PC-3 (cell line): ENCODE results near the gene HOXC4. TPM values are rescaled to one million over a fixed set of nuclear protein-coding genes. Genes with fewer than 3 reads are reported as not detected.

ENCODE experiments used
- ATAC-seq: fragments of 200-7000 bp; cut with Tn5 transposase; 2 replicates; pipeline ENCODE4 v1.9.1; 2020; ENCODE audit warnings: mild to moderate bottlenecking, moderate library complexity
- BruUV-seq: library from RNA; stranded (reverse); fragments of 400-500 nt; replicated peaks from 2 replicates; lab custom pipeline; 2021; lab: Mats Ljungman, UMichigan
- CTCF ChIA-PET: fragments of 300-600 bp; sonication (Branson Sonifier 250); formaldehyde crosslinking; loops from one replicate; lab custom pipeline; 2022; ENCODE audit warnings: antibody characterized with exemption; lab: Charles Lee
- POLR2A ChIA-PET: fragments of 300-600 bp; sonication (Branson Sonifier 250); formaldehyde crosslinking; loops from one replicate; lab custom pipeline; 2022; ENCODE audit warnings: antibody characterized with exemption; ENCODE audit not compliant: unreplicated experiment; lab: Charles Lee
- DNase-seq: peaks from one replicate; pipeline ENCODE4 v3.0.0-alpha.2; 2015
- H2AFZ ChIP-seq: fragments of 300-600 bp; sonication (generic); 2 replicates; pipeline ENCODE4 v1.6.0; 2016; ENCODE audit warnings: antibody characterized with exemption, low read length
- H3F3A ChIP-seq: fragments of 300-600 bp; sonication (generic); one replicate; pipeline ENCODE4 v1.6.0; 2017; ENCODE audit warnings: antibody characterized with exemption, low read length, control low read depth, mild to moderate bottlenecking; ENCODE audit not compliant: unreplicated experiment
- H3K27ac ChIP-seq: fragments of 300-600 bp; sonication (generic); 2 replicates; pipeline ENCODE4 v1.5.1; 2016; ENCODE audit warnings: mild to moderate bottlenecking, low read length
- H3K27me3 ChIP-seq: fragments of 300-600 bp; sonication (generic); 2 replicates; pipeline ENCODE4 v1.6.1; 2016; ENCODE audit warnings: low read length, mixed read lengths
- H3K36me3 ChIP-seq: fragments of 300-600 bp; sonication (generic); 2 replicates; pipeline ENCODE4 v1.6.1; 2016; ENCODE audit warnings: low read depth, mixed run types, low read length, mixed read lengths
- H3K4me1 ChIP-seq: fragments of 300-600 bp; sonication (generic); 2 replicates; pipeline ENCODE4 v1.5.1; 2016; ENCODE audit warnings: low read length; ENCODE audit not compliant: insufficient read depth
- H3K4me2 ChIP-seq: fragments of 300-600 bp; sonication (generic); 2 replicates; pipeline ENCODE4 v1.6.0; 2016; ENCODE audit warnings: low read length
- H3K4me3 ChIP-seq: fragments of 300-600 bp; sonication (generic); 2 replicates; pipeline ENCODE4 v1.5.1; 2016; ENCODE audit warnings: mild to moderate bottlenecking, low read length, mixed read lengths
- H3K79me2 ChIP-seq: fragments of 300-600 bp; sonication (generic); 2 replicates; pipeline ENCODE4 v1.6.1; 2017; ENCODE audit warnings: low read length, mixed read lengths
- H3K9ac ChIP-seq: fragments of 300-600 bp; sonication (generic); 2 replicates; pipeline ENCODE4 v1.6.0; 2016; ENCODE audit warnings: mild to moderate bottlenecking, low read length
- H3K9me2 ChIP-seq: fragments of 300-600 bp; sonication (generic); replicated peaks from 2 replicates; pipeline ENCODE4 v1.6.1; 2016; ENCODE audit warnings: mixed run types, low read length, mixed read lengths
- H3K9me3 ChIP-seq: fragments of 300-600 bp; sonication (generic); 2 replicates; pipeline ENCODE4 v1.6.1; 2016; ENCODE audit warnings: low read length, mixed read lengths
- H4K20me1 ChIP-seq: fragments of 300-600 bp; sonication (generic); 2 replicates; pipeline ENCODE4 v1.6.1; 2016; ENCODE audit warnings: low read length, mixed read lengths
- EZH2 ChIP-seq: fragments of 300-600 bp; sonication (generic); IDR thresholded peaks from one replicate; pipeline ENCODE4 v1.6.1; 2017; ENCODE audit warnings: antibody characterized with exemption, mild to moderate bottlenecking, low read length; ENCODE audit not compliant: unreplicated experiment
- EZH2phosphoT487 ChIP-seq: fragments of 300-600 bp; sonication (generic); IDR thresholded peaks from 2 replicates; pipeline ENCODE4 v1.6.1; 2018; ENCODE audit warnings: mild to moderate bottlenecking, antibody characterized with exemption, low read length, borderline replicate concordance
- intact Hi-C: fragments of 100-400 bp; cut with micrococcal nuclease; formaldehyde crosslinking; loops from 2 replicates; pipeline ENCODE4 v1.9.0; 2023
- total RNA-seq: library from RNA; depleted of rRNA; stranded (reverse); fragments of >200 nt; gene quantifications from 2 replicates; pipeline ENCODE4 v1.2.3, GENCODE V29; 2014
- TF ChIP-seq, protein P1 (sequence below): fragments of 300-600 bp; sonication (generic); conservative IDR thresholded peaks from 2 replicates; pipeline ENCODE4 v1.5.1; 2017; ENCODE audit warnings: antibody characterized with exemption, low read depth, mild to moderate bottlenecking, low read length

The HOXC4 gene
- total RNA-seq, 1 experiment from 2014 or later, result 1.8 TPM

DNA sequence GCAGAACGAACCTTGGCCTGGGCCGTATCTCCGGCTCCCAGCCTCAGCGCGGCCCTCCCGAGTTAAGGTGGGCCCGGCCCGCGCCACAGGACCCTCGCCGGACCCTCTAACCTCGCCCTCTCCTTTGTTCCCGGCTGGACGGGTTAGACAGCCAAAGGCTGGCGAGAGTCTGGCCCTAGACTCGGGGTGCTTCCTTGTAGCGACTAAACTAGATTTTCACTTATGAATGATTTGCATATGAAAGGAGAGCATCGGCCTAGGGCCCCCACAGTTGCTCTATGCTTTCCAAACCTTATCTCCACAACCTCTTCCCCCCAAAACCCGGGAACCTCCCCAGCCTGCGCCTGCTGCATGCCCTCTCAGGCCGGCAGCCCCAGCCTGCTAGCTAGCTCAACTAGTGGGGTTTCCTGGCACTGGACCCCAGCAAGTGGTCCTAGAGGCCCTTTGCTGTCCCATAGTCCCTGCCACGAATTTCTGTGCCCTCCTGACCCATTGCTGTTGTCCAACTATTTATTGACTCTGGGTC, 18.8 kb upstream of the HOXC4 start:
- no TSS peak for BruUV-seq
- H3K79me2 ChIP-seq, result no peaks in the 10 kb centered on the region
- H3K4me1 ChIP-seq, result peaks cover 11% of the 10 kb centered on the region
- H3K27ac ChIP-seq, result no peak overlapping the region
- intact Hi-C loops, result no loop called here
- H3K36me3 ChIP-seq, result no peaks in the 10 kb centered on the region
- H2AFZ ChIP-seq, result no peak overlapping the region
- TF ChIP-seq EZH2, result no peak
- TF ChIP-seq, protein P1, sequence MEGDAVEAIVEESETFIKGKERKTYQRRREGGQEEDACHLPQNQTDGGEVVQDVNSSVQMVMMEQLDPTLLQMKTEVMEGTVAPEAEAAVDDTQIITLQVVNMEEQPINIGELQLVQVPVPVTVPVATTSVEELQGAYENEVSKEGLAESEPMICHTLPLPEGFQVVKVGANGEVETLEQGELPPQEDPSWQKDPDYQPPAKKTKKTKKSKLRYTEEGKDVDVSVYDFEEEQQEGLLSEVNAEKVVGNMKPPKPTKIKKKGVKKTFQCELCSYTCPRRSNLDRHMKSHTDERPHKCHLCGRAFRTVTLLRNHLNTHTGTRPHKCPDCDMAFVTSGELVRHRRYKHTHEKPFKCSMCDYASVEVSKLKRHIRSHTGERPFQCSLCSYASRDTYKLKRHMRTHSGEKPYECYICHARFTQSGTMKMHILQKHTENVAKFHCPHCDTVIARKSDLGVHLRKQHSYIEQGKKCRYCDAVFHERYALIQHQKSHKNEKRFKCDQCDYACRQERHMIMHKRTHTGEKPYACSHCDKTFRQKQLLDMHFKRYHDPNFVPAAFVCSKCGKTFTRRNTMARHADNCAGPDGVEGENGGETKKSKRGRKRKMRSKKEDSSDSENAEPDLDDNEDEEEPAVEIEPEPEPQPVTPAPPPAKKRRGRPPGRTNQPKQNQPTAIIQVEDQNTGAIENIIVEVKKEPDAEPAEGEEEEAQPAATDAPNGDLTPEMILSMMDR, result no peak
- TF ChIP-seq EZH2phosphoT487, result no peak
- POLR2A ChIA-PET, result no interaction called here
- H3K9me3 ChIP-seq, result no peaks in the 10 kb centered on the region
- DNase-seq, result no peak
- no peak overlapping the region for H3K9ac ChIP-seq
- CTCF ChIA-PET, result no interaction called here
- ATAC-seq, result no peak
- H3K4me2 ChIP-seq, result no peak overlapping the region
- H4K20me1 ChIP-seq, result no peaks in the 10 kb centered on the region
- H3K4me3 ChIP-seq, result no peak overlapping the region
- no peaks in the 10 kb centered on the region for H3K9me2 ChIP-seq
- no peaks in the 10 kb centered on the region for H3K27me3 ChIP-seq
- H3F3A ChIP-seq, result no peaks in the 10 kb centered on the region

DNA sequence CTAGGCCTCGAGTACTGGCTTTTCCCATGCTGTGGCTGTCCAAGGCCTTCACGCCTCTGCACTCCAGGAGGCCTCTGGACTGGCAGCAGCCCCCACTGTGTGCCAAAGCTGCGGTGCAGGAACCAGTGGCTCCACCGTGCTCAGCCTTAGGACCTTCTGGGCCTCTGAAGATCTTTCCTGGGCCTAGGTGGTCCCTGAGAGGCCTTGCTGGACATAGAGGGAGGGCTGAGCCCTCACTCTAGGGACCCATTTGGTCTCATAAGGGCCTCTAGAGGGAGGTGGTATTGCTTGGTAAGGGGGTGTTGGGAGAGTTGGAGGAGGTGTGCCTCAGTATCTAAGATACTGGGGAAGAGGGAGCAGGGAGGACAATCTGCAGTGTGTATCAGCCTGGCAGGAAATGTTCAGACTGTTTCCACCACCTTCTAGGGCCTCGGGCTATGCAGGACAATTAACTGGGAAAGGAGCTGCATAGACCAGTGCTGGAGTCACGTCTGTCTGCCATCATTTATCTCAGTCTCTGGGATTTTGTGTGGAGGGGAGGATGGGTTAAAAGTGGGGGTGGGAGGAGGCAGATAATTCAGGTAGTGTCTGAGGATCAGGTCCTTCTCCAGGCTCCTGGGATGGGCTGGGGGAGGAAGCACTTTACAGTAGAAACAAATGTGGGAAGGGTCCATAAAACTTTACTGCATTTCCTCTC, 17.9 kb upstream of the HOXC4 start:
- H4K20me1 ChIP-seq, result no peaks in the 10 kb centered on the region
- H3K79me2 ChIP-seq, result no peaks in the 10 kb centered on the region
- intact Hi-C loops, result no loop called here
- no peak overlapping the region for H2AFZ ChIP-seq
- ChIA-PET POLR2A (no interaction called here), CTCF (no interaction called here)
- DNase-seq, result no peak
- no TSS peak for BruUV-seq
- no peak overlapping the region for H3K4me3 ChIP-seq
- no peaks in the 10 kb centered on the region for H3F3A ChIP-seq
- TF ChIP-seq EZH2phosphoT487 (no peak), EZH2 (no peak)
- TF ChIP-seq, protein P1, result no peak
- no peaks in the 10 kb centered on the region for H3K27me3 ChIP-seq
- peaks cover 11% of the 10 kb centered on the region for H3K4me1 ChIP-seq
- H3K9me2 ChIP-seq, result no peaks in the 10 kb centered on the region
- no peak overlapping the region for H3K27ac ChIP-seq
- no peaks in the 10 kb centered on the region for H3K36me3 ChIP-seq
- no peak overlapping the region for H3K9ac ChIP-seq
- no peak for ATAC-seq
- no peak overlapping the region for H3K4me2 ChIP-seq
- no peaks in the 10 kb centered on the region for H3K9me3 ChIP-seq
